HG02884 (cell line): ENCODE measurements around the gene PLOD1.
"Not testable (repeated sequence)": the region's sequence is repeated elsewhere in the genome, so short reads cannot be mapped to it uniquely, and the experiment has no call there.

Experiments used
- ATAC-seq: cut with Tn5 transposase; IDR thresholded peaks from one replicate; pipeline ENCODE4 v1.9.1; 2021; ENCODE audit warnings: mild to moderate bottlenecking, moderate library complexity; ENCODE audit not compliant: unreplicated experiment

PLOD1 gene

GRCh38 chr1:12003762-12004161, 69.2 kb downstream of the PLOD1 start:
- no peak for ATAC-seq

- no peak for ATAC-seq
Observed at GRCh38 chr1:12005488-12006166, 71.1 kb downstream of the PLOD1 start.

GRCh38 chr1:12006167-12006921, 71.8 kb downstream of the PLOD1 start:
- ATAC-seq, result no peak

- ATAC-seq, result no peak
Observed at GRCh38 chr1:12007204-12007603, 72.7 kb downstream of the PLOD1 start.

- ATAC-seq, result not testable (repeated sequence)
Observed at GRCh38 chr1:12008355-12008754, 73.8 kb downstream of the PLOD1 start.

GRCh38 chr1:12009318-12009947, 74.9 kb downstream of the PLOD1 start:
- ATAC-seq, result no peak

- ATAC-seq, result no peak
Observed at GRCh38 chr1:12010746-12011570, 76.4 kb downstream of the PLOD1 start.

GRCh38 chr1:12011998-12012397, 77.5 kb downstream of the PLOD1 start:
- no peak for ATAC-seq

GRCh38 chr1:12012560-12013316, 78.2 kb downstream of the PLOD1 start:
- no peak for ATAC-seq

GRCh38 chr1:12014141-12014991, 79.8 kb downstream of the PLOD1 start:
- no peak for ATAC-seq

GRCh38 chr1:12015001-12015491, 80.5 kb downstream of the PLOD1 start:
- no peak for ATAC-seq

GRCh38 chr1:12015499-12015898, 81.0 kb downstream of the PLOD1 start:
- ATAC-seq, result no peak

- no peak for ATAC-seq
Observed at GRCh38 chr1:12016182-12016581, 81.7 kb downstream of the PLOD1 start.

GRCh38 chr1:12019858-12020509, 85.5 kb downstream of the PLOD1 start:
- ATAC-seq, result no peak

GRCh38 chr1:12021616-12022015, 87.1 kb downstream of the PLOD1 start:
- ATAC-seq, result no peak

- no peak for ATAC-seq
Observed at GRCh38 chr1:12022036-12022435, 87.5 kb downstream of the PLOD1 start.
